Vagina (tissue), 2 donors: ENCODE results near the gene CRX. TPM values are rescaled to one million over a fixed set of nuclear protein-coding genes. Genes with fewer than 3 reads are reported as not detected.
"Not testable (repeated sequence)": the region's sequence is repeated elsewhere in the genome, so short reads cannot be mapped to it uniquely, and the experiment has no call there.

ENCODE experiments used
- DNase-seq, 2 donors: peaks; one replicate each; pipeline ENCODE4 v3.0.0-alpha.2; 2017; ENCODE audit errors: extremely low spot score in 2 of 2
- H3K27ac ChIP-seq: fragments of 200-600 bp; sonication (generic); one replicate; pipeline ENCODE4 v1.5.1; 2019
- H3K27me3 ChIP-seq: fragments of 200-600 bp; sonication (generic); one replicate; pipeline ENCODE4 v1.5.1; 2019
- H3K36me3 ChIP-seq, 2 donors: fragments of 200-600 bp; sonication (generic); one replicate each; pipeline ENCODE4 v1.5.1; 2017 to 2019
- H3K4me1 ChIP-seq: fragments of 200-600 bp; sonication (generic); one replicate; pipeline ENCODE4 v1.5.1; 2019
- H3K4me3 ChIP-seq, 2 donors: fragments of 200-600 bp; sonication (generic); 1 replicate in 1 of 2; 2 replicates in 1 of 2; pipeline ENCODE4 v1.5.1; 2016 to 2019
- H3K9me3 ChIP-seq: fragments of 200-600 bp; sonication (generic); one replicate; pipeline ENCODE4 v1.5.1; 2019
- CTCF ChIP-seq, 3 experiments: fragments of 450-650 bp in 2 of 3; fragments of 200-600 bp in 1 of 3; sonication (generic) in 1 of 3; IDR thresholded peaks; one replicate each; pipeline ENCODE4 v1.5.1; 2017 to 2019; ENCODE audit warnings: antibody characterized with exemption in 3 of 3, mild to moderate bottlenecking in 2 of 3, moderate library complexity in 2 of 3
- POLR2A ChIP-seq, 2 donors: fragments of 450-650 bp; IDR thresholded peaks; one replicate each; pipeline ENCODE4 v1.6.1; 2017; ENCODE audit warnings: antibody characterized with exemption in 2 of 2, mild to moderate bottlenecking in 2 of 2, moderate library complexity in 2 of 2
- POLR2AphosphoS5 ChIP-seq, 2 donors: sonication (generic); formaldehyde crosslinking; IDR thresholded peaks; one replicate each; pipeline ENCODE4 v1.9.0; 2017; ENCODE audit warnings: antibody characterized with exemption in 2 of 2, mild to moderate bottlenecking in 2 of 2, low read depth in 1 of 2; ENCODE audit not compliant: insufficient read depth in 1 of 2
- intact Hi-C: fragments of 100-400 bp; cut with DNase I; formaldehyde crosslinking; loops from one replicate; pipeline ENCODE4 v1.15.1; 2023
- total RNA-seq: library from RNA; depleted of rRNA; stranded (reverse); fragments of >200 nt; gene quantifications from one replicate; pipeline ENCODE4 v1.2.3, GENCODE V29; 2016

Gene CRX
- total RNA-seq, 1 donor from 2014 or later = not detected

GRCh38 chr19:47806435-47806834, 15.3 kb upstream of the CRX start:
- no peaks in the 10 kb centered on the region for H3K27me3 ChIP-seq
- intact Hi-C loops = no loop called here
- DNase-seq = no peak
- H3K27ac ChIP-seq = no peak overlapping the region
- H3K36me3 ChIP-seq = no peaks in the 10 kb centered on the region
- H3K4me1 ChIP-seq = no peaks in the 10 kb centered on the region
- TF ChIP-seq POLR2AphosphoS5 (IDR thresholded peaks at IDR 0.05; ENCODE audit: insufficient read depth in 1 of 2, low read depth in 1 of 2) (no peak), POLR2A (IDR thresholded peaks at IDR 0.05) (no peak), CTCF (IDR thresholded peaks at IDR 0.05) (no peak)
- no peaks in the 10 kb centered on the region for H3K9me3 ChIP-seq
- no peak overlapping the region for H3K4me3 ChIP-seq

DNA sequence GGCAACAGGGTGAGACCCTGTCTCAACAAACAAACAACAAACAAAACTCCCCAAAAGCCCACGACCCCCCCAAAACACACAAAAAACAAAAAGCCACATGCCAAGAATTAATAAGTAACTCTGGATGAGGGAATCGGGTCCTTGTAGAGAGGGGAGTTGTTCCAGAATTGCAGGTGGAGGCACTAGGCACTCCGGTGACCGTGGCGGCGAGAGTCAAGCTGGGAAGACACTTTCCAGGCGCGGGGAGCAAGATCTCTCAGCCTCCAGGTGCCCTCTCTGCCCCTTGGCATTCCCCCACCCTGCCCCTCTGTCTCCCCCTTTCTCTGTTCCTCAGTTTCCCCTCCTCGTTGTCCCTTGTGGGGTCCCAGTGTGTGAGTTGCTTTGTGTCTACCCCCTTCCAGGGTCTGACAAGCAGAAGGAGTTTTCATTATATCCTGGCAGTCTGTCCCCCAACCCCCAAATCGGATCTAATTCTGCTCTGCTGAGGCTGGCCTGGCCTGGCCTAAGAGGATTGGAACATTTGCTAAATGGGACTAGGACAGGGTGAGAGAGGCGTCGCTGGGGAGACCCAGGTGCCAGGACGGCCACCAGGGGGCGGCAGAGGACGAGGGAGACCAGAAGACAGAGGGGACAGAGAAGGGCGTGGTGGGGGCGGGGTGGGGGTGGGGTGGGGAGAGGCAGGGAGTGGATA, 8.3 kb upstream of the CRX start:
- TF ChIP-seq POLR2A (IDR thresholded peaks at IDR 0.05) (no peak), POLR2AphosphoS5 (IDR thresholded peaks at IDR 0.05; ENCODE audit: insufficient read depth in 1 of 2, low read depth in 1 of 2) (no peak), CTCF (IDR thresholded peaks at IDR 0.05) (peak in 2 of 3 experiments; percentile 22 to 40)
- Histone ChIP-seq H3K9me3 (no peaks in the 10 kb centered on the region), H3K27ac (no peak overlapping the region), H3K4me1 (no peaks in the 10 kb centered on the region), H3K27me3 (no peaks in the 10 kb centered on the region), H3K36me3 (no peaks in the 10 kb centered on the region), H3K4me3 (no peak overlapping the region)
- DNase-seq = no peak
- intact Hi-C loops = no loop called here

- Histone ChIP-seq H3K9me3 (no peaks in the 10 kb centered on the region), H3K4me3 (no peak overlapping the region), H3K27me3 (no peaks in the 10 kb centered on the region), H3K36me3 (no peaks in the 10 kb centered on the region), H3K4me1 (no peaks in the 10 kb centered on the region), H3K27ac (no peak overlapping the region)
- intact Hi-C loops = no loop called here
- TF ChIP-seq CTCF (IDR thresholded peaks at IDR 0.05) = no peak
- no peak for TF ChIP-seq POLR2A (IDR thresholded peaks at IDR 0.05)
- no peak for TF ChIP-seq POLR2AphosphoS5 (IDR thresholded peaks at IDR 0.05; ENCODE audit: insufficient read depth in 1 of 2, low read depth in 1 of 2)
- DNase-seq = no peak
Observed at GRCh38 chr19:47813995-47814328, 7.8 kb upstream of the CRX start.

- H3K36me3 ChIP-seq, intact Hi-C loops, H3K27me3 ChIP-seq, H3K4me1 ChIP-seq, H3K9me3 ChIP-seq, H3K27ac ChIP-seq, H3K4me3 ChIP-seq, DNase-seq: not testable (repeated sequence)
Observed at GRCh38 chr19:47816270-47816669, 5.5 kb upstream of the CRX start.

DNA sequence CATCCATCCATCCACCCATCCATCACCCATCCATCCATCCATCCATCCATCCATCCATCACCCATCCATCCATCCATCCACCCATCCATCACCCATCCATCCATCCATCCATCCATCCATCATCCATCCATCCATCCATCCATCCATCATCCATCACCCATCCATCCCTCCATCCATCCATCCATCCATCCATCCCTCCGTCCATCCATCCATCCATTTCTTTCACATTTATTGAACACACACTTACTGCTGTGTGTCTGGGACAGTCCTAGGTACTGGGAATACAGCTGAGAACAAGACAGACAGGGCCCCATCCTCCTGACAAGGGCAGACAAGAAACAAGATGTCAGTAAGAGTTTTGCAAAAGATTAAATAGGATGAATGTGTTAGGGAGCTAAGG, 3.5 kb upstream of the CRX start:
- H3K27me3 ChIP-seq, DNase-seq, H3K9me3 ChIP-seq, H3K27ac ChIP-seq, H3K36me3 ChIP-seq, H3K4me3 ChIP-seq, H3K4me1 ChIP-seq, intact Hi-C loops: not testable (repeated sequence)

- Histone ChIP-seq H3K27me3 (no peaks in the 10 kb centered on the region), H3K4me1 (no peaks in the 10 kb centered on the region), H3K27ac (no peak overlapping the region), H3K9me3 (no peaks in the 10 kb centered on the region), H3K36me3 (no peaks in the 10 kb centered on the region), H3K4me3 (no peak overlapping the region)
- DNase-seq = no peak
- intact Hi-C loops = no loop called here
- no peak for TF ChIP-seq POLR2AphosphoS5 (IDR thresholded peaks at IDR 0.05; ENCODE audit: insufficient read depth in 1 of 2, low read depth in 1 of 2)
- TF ChIP-seq POLR2A (IDR thresholded peaks at IDR 0.05) = no peak
- TF ChIP-seq CTCF (IDR thresholded peaks at IDR 0.05) = no peak
Observed at GRCh38 chr19:47819858-47820257, 1.9 kb upstream of the CRX start.
